ENCODE measurements around the gene RABGAP1L. TPM values are rescaled to one million over a fixed set of nuclear protein-coding genes. Genes with fewer than 3 reads are reported as not detected.

Gene RABGAP1L
- total and polyA plus RNA-seq, 2 of the 8 experiments (the other 6 are each of a cell fraction or from before 2014, with no cell fraction given): 33.3 to 156 TPM

- no peak overlapping the region for H3K4ac ChIP-seq (replicated peaks; ENCODE audit: insufficient read length, low read depth, low read length)
- FAIRE-seq: no peak
- no peak overlapping the region for H3K27ac ChIP-seq (ENCODE audit: low read depth, low read length)
- H3K4me1 ChIP-seq (replicated peaks in 1 of 4; ENCODE audit: control insufficient read depth in 3 of 4, insufficient read depth in 4 of 4, low read length in 3 of 4): no peaks in the 10 kb centered on the region
- no peak overlapping the region for H2BK5ac ChIP-seq (ENCODE audit: low read depth, low read length)
- no peak overlapping the region for H2BK12ac ChIP-seq (ENCODE audit: low read depth, low read length)
- no peak overlapping the region for H4K5ac ChIP-seq (ENCODE audit: insufficient read length, low read depth, low read length)
- no peak overlapping the region for H3K23ac ChIP-seq (ENCODE audit: insufficient read length)
- H2AFZ ChIP-seq (ENCODE audit: low read length): no peak overlapping the region
- no peaks in the 10 kb centered on the region for H3K79me1 ChIP-seq (ENCODE audit: low read depth, low read length)
- no peak for TF ChIP-seq CREB1 (IDR thresholded peaks at IDR 0.05)
- TF ChIP-seq SRF (IDR thresholded peaks at IDR 0.05; ENCODE audit: low read depth, low read length): no peak
- TF ChIP-seq, protein P1, sequence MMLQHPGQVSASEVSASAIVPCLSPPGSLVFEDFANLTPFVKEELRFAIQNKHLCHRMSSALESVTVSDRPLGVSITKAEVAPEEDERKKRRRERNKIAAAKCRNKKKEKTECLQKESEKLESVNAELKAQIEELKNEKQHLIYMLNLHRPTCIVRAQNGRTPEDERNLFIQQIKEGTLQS (IDR thresholded peaks at IDR 0.05; ENCODE audit: insufficient read depth, low read depth, low read length): no peak
- DNase-seq (ENCODE audit: low read depth in 1 of 2, low spot score in 2 of 2): no peak
- no peaks in the 10 kb centered on the region for H3K23me2 ChIP-seq (ENCODE audit: low read depth, low read length)
- H3K79me2 ChIP-seq (ENCODE audit: control insufficient read depth in 1 of 2, insufficient read depth in 2 of 2, low read length in 2 of 2): no peaks in the 10 kb centered on the region
- no peaks in the 10 kb centered on the region for H3K36me3 ChIP-seq (ENCODE audit: control insufficient read depth in 2 of 4, insufficient read depth in 4 of 4, low read length in 3 of 4)
- H2BK20ac ChIP-seq (ENCODE audit: low read length): no peak overlapping the region
- H4K20me1 ChIP-seq (replicated peaks in 1 of 2; ENCODE audit: control insufficient read depth in 1 of 2, insufficient read depth in 2 of 2, low read length in 2 of 2): no peaks in the 10 kb centered on the region
- ChIA-PET CTCF (ENCODE audit: partially characterized antibody) (no interaction called here), POLR2A (ENCODE audit: partially characterized antibody) (no interaction called here)
- H4K91ac ChIP-seq (replicated peaks; ENCODE audit: insufficient read length, low read length): no peak overlapping the region
- H2BK15ac ChIP-seq (ENCODE audit: low read length): no peak overlapping the region
- H3K18ac ChIP-seq (ENCODE audit: extremely low read depth, low read length): no peak overlapping the region
- no peak overlapping the region for H3K14ac ChIP-seq (ENCODE audit: insufficient read length)
- no peak overlapping the region for H3K4me2 ChIP-seq (ENCODE audit: insufficient read depth in 1 of 2, low read depth in 2 of 2, low read length in 2 of 2)
- H2BK120ac ChIP-seq (replicated peaks; ENCODE audit: low read depth, low read length): no peak overlapping the region
- H3K4me3 ChIP-seq (ENCODE audit: extremely low read depth in 1 of 4, insufficient read depth in 2 of 4, low read depth in 3 of 4, low read length in 4 of 4): no peak overlapping the region
- no peak overlapping the region for H3K9ac ChIP-seq (replicated peaks in 1 of 4; ENCODE audit: extremely low read depth in 1 of 4, low read depth in 3 of 4, low read length in 3 of 4)
- no peaks in the 10 kb centered on the region for H3K27me3 ChIP-seq (replicated peaks in 1 of 4; ENCODE audit: control insufficient read depth in 3 of 4, extremely low read depth in 1 of 4, insufficient read depth in 3 of 4, low read length in 3 of 4)
- 76% methylated on average over 1 of the region's 1 CpG; no CpG with 5 or more reads in 1 of the 2 experiments for WGBS, 2 experiments (ENCODE audit: extremely low coverage in 1 of 2, insufficient coverage in 1 of 2, insufficient read length in 1 of 2, insufficient replicate concordance in 2 of 2, low coverage in 1 of 2, low lambda C conversion rate in 2 of 2, missing lambda C conversion rate in 1 of 2)
- no peaks in the 10 kb centered on the region for H3K9me3 ChIP-seq (ENCODE audit: insufficient read depth in 2 of 2, low read depth in 1 of 2, low read length in 1 of 2)
- no peak overlapping the region for H2AK5ac ChIP-seq (ENCODE audit: low read depth, low read length)
- no peak overlapping the region for H3K56ac ChIP-seq (replicated peaks; ENCODE audit: insufficient read length, low read depth, low read length)
- no peak overlapping the region for H4K8ac ChIP-seq (ENCODE audit: extremely low read depth, insufficient read depth, low read length)
Observed at GRCh38 chr1:174639461-174639860, 480.1 kb downstream of the RABGAP1L start.

Measured in H1 (cell line).